RWPE2 (cell line): ENCODE data around the gene MRPL46.

Source experiments
- ATAC-seq: fragments of 200-7000 bp; cut with Tn5 transposase; 3 replicates; pipeline ENCODE4 v1.9.1; 2021; ENCODE audit warnings: low read depth
- DNase-seq: peaks from one replicate; pipeline ENCODE4 v3.0.0-alpha.2; 2020; ENCODE audit warnings: low spot score
- H3K27ac ChIP-seq: fragments of 450-650 bp; 2 replicates; pipeline ENCODE4 v1.5.1; 2017; ENCODE audit warnings: mild to moderate bottlenecking; ENCODE audit not compliant: poor library complexity, severe bottlenecking
- H3K27me3 ChIP-seq: fragments of 250-450 bp; sonication (Bioruptor Pico); 2 replicates; pipeline ENCODE4 v1.5.1; 2021; ENCODE audit warnings: mild to moderate bottlenecking, moderate library complexity; ENCODE audit not compliant: insufficient read depth, poor library complexity, severe bottlenecking
- H3K36me3 ChIP-seq: fragments of 250-450 bp; sonication (Bioruptor Pico); 2 replicates; pipeline ENCODE4 v1.5.1; 2020; ENCODE audit warnings: low read depth, mild to moderate bottlenecking, moderate library complexity
- H3K4me1 ChIP-seq: fragments of 250-450 bp; sonication (Bioruptor Pico); 2 replicates; pipeline ENCODE4 v1.5.1; 2021; ENCODE audit warnings: mild to moderate bottlenecking, moderate library complexity; ENCODE audit not compliant: insufficient read depth, poor library complexity, severe bottlenecking
- H3K4me3 ChIP-seq: fragments of 250-450 bp; sonication (Bioruptor Pico); 2 replicates; pipeline ENCODE4 v1.5.1; 2021; ENCODE audit warnings: mild to moderate bottlenecking, moderate library complexity; ENCODE audit not compliant: severe bottlenecking
- H3K9me3 ChIP-seq: fragments of 250-450 bp; sonication (Bioruptor Pico); 2 replicates; pipeline ENCODE4 v1.5.1; 2021; ENCODE audit warnings: mild to moderate bottlenecking, moderate library complexity; ENCODE audit not compliant: severe bottlenecking
- TF ChIP-seq, protein P1 (sequence below): fragments of 450-650 bp; IDR thresholded peaks from one replicate; pipeline ENCODE4 v1.5.1; 2017; ENCODE audit warnings: mild to moderate bottlenecking, moderate library complexity; ENCODE audit not compliant: poor library complexity, severe bottlenecking

MRPL46 gene

DNA sequence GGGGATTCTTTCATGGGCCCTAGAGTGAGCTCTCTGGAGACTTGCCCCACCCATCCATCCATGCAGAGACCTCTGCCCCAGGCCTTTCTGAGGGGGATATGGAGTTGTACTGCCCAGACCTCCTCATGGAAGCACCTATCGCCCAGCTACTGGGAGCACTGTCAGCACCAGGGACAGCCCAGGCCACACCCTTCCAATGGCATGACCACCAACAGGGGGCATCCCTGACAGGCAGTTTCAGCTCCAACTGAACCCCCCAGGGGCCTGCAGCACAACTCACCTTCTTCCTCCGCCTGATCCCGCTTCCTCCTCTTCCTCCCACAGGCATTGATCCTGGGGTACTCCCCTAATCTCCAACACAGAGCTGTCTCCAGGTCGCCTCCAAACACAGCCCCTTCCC is 22.1 kb upstream of the MRPL46 start:
- ATAC-seq (no peak), DNase-seq (no peak)
- H3K4me3 ChIP-seq: no peak overlapping the region
- H3K9me3 ChIP-seq: no peaks in the 10 kb centered on the region
- H3K27me3 ChIP-seq: no peaks in the 10 kb centered on the region
- H3K27ac ChIP-seq: no peak overlapping the region
- TF ChIP-seq, protein P1, sequence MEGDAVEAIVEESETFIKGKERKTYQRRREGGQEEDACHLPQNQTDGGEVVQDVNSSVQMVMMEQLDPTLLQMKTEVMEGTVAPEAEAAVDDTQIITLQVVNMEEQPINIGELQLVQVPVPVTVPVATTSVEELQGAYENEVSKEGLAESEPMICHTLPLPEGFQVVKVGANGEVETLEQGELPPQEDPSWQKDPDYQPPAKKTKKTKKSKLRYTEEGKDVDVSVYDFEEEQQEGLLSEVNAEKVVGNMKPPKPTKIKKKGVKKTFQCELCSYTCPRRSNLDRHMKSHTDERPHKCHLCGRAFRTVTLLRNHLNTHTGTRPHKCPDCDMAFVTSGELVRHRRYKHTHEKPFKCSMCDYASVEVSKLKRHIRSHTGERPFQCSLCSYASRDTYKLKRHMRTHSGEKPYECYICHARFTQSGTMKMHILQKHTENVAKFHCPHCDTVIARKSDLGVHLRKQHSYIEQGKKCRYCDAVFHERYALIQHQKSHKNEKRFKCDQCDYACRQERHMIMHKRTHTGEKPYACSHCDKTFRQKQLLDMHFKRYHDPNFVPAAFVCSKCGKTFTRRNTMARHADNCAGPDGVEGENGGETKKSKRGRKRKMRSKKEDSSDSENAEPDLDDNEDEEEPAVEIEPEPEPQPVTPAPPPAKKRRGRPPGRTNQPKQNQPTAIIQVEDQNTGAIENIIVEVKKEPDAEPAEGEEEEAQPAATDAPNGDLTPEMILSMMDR: no peak
- no peaks in the 10 kb centered on the region for H3K36me3 ChIP-seq
- no peaks in the 10 kb centered on the region for H3K4me1 ChIP-seq

DNA sequence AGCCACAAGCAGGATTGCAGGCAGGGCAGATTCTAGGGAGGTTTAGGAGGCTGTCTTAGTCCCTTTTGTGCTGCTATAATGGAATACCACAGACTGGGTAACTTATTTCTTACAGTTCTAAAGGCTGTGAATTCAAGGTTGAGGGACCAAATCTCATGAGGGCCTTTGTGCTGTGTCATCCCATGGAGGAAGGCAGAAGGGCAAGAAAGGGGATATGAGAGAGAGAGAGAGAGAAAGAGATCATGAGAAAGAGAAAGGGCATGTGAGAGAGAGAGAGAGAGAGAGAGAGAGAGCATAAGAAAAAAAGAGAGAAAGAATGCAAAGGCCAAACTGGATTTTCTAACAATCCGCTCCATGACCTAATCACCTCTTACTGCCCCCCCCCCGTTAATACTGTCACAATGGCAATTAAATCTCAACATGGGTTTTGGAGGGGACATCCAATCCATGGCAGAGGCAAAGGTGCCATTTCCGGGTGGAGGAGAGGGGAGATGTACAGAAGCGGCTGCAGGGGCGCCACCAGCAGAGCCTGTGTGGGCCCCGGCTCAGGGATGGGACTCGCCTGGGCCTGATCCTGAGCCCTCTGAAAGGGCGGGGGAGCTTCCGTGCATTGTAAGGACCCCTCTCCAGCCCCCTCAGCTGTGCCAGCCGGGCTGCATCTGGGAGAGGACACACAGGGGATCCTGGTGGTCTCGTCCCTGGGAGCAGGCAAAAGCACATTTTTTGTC is 20.8 kb upstream of the MRPL46 start:
- H3K9me3 ChIP-seq: no peaks in the 10 kb centered on the region
- DNase-seq (no peak), ATAC-seq (no peak)

DNA sequence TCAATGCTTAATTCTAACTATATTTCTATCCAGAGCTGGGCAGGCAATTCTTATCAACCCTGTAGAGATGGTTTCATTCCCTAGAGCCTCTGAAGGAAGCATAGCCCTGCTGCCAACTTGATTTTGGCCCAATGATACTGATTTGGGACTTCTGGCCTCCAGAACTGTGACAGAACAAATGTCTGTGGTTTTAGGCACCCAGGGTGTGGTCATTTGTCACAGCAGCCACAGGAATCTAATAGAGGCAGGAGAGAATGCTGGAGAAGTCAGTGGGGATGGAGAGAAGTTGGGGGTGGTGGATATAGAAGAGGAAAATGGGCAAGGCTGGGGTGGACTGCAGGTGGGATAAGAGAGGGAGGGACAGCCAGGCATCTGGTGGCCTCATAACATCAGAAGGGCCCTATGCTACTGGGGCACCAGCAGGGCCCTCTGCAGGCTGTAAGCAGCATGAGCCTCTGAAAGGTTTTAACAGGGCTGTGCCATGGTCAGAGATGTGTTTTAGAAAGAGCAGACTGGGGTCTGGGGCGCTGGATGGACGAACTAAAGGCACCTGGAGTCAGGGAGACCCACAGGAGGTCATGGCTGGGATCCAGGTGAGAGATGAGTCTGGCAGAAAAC is 20.1 kb upstream of the MRPL46 start:
- Histone ChIP-seq H3K27me3 (no peaks in the 10 kb centered on the region), H3K27ac (no peak overlapping the region), H3K9me3 (no peaks in the 10 kb centered on the region), H3K4me3 (no peak overlapping the region), H3K36me3 (no peaks in the 10 kb centered on the region), H3K4me1 (no peaks in the 10 kb centered on the region)
- ATAC-seq (no peak), DNase-seq (no peak)
- TF ChIP-seq, protein P1: no peak

More for the DNA sequence above, 20.8 kb upstream of the MRPL46 start:
- TF ChIP-seq, protein P1: no peak
- no peak overlapping the region for H3K4me3 ChIP-seq
- no peak overlapping the region for H3K27ac ChIP-seq
- no peaks in the 10 kb centered on the region for H3K27me3 ChIP-seq
- no peaks in the 10 kb centered on the region for H3K4me1 ChIP-seq
- H3K36me3 ChIP-seq: no peaks in the 10 kb centered on the region

DNA sequence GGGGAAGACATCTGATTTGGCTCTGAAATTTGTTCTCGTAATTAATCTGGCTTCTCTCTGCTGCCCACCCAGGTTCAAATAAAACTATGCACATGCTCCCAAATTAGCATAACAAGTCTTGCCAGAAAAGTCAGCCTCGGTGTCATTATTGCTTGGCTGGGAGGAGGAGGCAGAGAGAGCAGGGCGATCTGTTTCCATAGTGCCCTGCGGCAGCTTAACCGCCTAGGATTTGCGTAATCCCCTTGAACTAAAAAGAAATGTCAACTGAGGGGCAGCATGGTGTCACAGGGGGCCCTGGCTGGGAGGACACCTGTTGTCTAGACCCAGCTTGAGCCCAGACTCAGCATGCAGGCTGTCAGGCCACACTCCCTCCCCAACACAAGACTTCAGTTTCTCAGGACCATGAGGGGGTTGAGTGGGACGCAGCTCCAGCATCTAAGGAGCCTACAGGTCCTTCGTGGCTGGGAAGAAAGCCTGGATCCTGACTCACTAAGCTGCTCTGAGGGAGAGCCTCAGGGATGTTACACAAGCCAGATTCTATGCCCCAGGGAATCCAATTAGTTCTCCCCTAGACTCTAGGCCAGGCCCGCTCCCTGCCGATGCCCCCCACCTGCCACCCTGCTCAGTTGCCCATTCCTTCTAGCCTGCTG is 17.6 kb upstream of the MRPL46 start:
- no peaks in the 10 kb centered on the region for H3K36me3 ChIP-seq

More for the DNA sequence above, 17.6 kb upstream of the MRPL46 start:
- TF ChIP-seq, protein P1: no peak
- H3K9me3 ChIP-seq: no peaks in the 10 kb centered on the region
- ATAC-seq: no peak
- no peak for DNase-seq
- no peaks in the 10 kb centered on the region for H3K27me3 ChIP-seq
- no peak overlapping the region for H3K27ac ChIP-seq
- no peaks in the 10 kb centered on the region for H3K4me1 ChIP-seq
- H3K4me3 ChIP-seq: no peak overlapping the region
